Measurements from ENCODE around the gene TRIP12. TPM values are rescaled to one million over a fixed set of nuclear protein-coding genes. Genes with fewer than 3 reads are reported as not detected.

Gene TRIP12
- polyA plus RNA-seq, 1 of the 3 experiments (the other 2 are of a cell fraction), result 30.3 TPM

- TF ChIP-seq, protein P1, sequence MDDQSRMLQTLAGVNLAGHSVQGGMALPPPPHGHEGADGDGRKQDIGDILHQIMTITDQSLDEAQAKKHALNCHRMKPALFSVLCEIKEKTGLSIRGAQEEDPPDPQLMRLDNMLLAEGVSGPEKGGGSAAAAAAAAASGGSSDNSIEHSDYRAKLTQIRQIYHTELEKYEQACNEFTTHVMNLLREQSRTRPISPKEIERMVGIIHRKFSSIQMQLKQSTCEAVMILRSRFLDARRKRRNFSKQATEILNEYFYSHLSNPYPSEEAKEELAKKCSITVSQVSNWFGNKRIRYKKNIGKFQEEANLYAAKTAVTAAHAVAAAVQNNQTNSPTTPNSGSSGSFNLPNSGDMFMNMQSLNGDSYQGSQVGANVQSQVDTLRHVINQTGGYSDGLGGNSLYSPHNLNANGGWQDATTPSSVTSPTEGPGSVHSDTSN (IDR thresholded peaks at IDR 0.05), result peak; percentile 86
- TF ChIP-seq EZH2phosphoT487 (IDR thresholded peaks at IDR 0.05; ENCODE audit: borderline replicate concordance, low read depth) (no peak), SMC3 (IDR thresholded peaks at IDR 0.05; ENCODE audit: low read depth, low read length) (no peak), FOSL2 (IDR thresholded peaks at IDR 0.05; ENCODE audit: borderline replicate concordance, low read depth) (no peak), YY1 (IDR thresholded peaks at IDR 0.05; ENCODE audit: low read depth) (no peak), RXRA (IDR thresholded peaks at IDR 0.05; ENCODE audit: borderline replicate concordance, low read depth) (peak; percentile 73; the same call in 1 of the 2 replicates), RFX5 (IDR thresholded peaks at IDR 0.05; ENCODE audit: low read length) (no peak), USF1 (IDR thresholded peaks at IDR 0.05; ENCODE audit: borderline replicate concordance, low read depth) (no peak)
- TF ChIP-seq, protein P2, sequence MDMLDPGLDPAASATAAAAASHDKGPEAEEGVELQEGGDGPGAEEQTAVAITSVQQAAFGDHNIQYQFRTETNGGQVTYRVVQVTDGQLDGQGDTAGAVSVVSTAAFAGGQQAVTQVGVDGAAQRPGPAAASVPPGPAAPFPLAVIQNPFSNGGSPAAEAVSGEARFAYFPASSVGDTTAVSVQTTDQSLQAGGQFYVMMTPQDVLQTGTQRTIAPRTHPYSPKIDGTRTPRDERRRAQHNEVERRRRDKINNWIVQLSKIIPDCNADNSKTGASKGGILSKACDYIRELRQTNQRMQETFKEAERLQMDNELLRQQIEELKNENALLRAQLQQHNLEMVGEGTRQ (IDR thresholded peaks at IDR 0.05; ENCODE audit: borderline replicate concordance, low read depth, low read length), result no peak
- TF ChIP-seq, protein P3, sequence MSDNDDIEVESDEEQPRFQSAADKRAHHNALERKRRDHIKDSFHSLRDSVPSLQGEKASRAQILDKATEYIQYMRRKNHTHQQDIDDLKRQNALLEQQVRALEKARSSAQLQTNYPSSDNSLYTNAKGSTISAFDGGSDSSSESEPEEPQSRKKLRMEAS (IDR thresholded peaks at IDR 0.05; ENCODE audit: low read depth), result peak; percentile 29
Measured at GRCh38 chr2:229921892-229922448, at the start of gene TRIP12 (continued).

DNA sequence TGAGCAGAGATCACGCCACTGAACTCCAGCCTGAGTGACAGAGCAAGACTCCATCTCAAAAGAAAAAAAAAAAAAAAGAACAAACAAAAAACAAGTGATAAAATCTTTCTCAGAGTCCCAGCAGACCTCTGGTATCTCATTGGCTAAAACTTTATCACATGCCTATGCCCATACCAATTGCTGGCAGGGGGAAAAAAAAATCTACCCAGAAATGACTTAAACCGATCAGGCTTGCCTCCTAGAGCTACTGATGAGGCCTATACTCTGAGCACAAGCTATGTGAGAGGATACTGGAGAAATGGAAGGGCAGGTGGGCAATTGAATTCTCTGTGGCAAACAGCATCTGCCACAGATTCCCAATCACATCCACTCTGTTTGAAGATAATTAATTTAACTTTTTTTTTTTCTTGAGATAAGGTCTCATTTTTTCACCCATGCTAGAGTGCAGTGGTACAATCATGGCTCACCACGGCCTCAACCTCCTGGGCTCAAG lies 49.5 kb upstream of the TRIP12 start:
- no peak overlapping the region for H2AFZ ChIP-seq (ENCODE audit: low read depth)
- no peaks in the 10 kb centered on the region for H3K9me3 ChIP-seq
- H3K36me3 ChIP-seq (replicated peaks in 1 of 2; ENCODE audit: control insufficient read depth in 1 of 2, insufficient read depth in 2 of 2, low read length in 1 of 2), result no peaks in the 10 kb centered on the region
- H3K79me2 ChIP-seq (ENCODE audit: insufficient read depth), result no peaks in the 10 kb centered on the region
- no peak overlapping the region for H3K4me3 ChIP-seq (ENCODE audit: low read depth in 2 of 2, low read length in 1 of 2)
- H3K9ac ChIP-seq, result no peak overlapping the region
- 91% methylated on average over 3 of the region's 3 CpGs for WGBS (ENCODE audit: low lambda C conversion rate)
- TF ChIP-seq GATA2 (CRISPR knock-in tag; IDR thresholded peaks at IDR 0.05) (no peak), TAF1 (IDR thresholded peaks at IDR 0.05; ENCODE audit: borderline replicate concordance, low read depth, low read length) (no peak), ELF1 (IDR thresholded peaks at IDR 0.05) (no peak), FOXJ3 (CRISPR knock-in tag; IDR thresholded peaks at IDR 0.05) (no peak), FOXM1 (IDR thresholded peaks at IDR 0.05; ENCODE audit: low read depth) (no peak)
- H3K27ac ChIP-seq (ENCODE audit: low read depth in 2 of 2, low read length in 1 of 2), result no peak overlapping the region
- no peaks in the 10 kb centered on the region for H3F3A ChIP-seq (replicated peaks; ENCODE audit: insufficient read depth)
- peaks cover 0 to 5% of the 10 kb centered on the region in 2 experiments; a peak in 1 of 4 replicates for H3K4me1 ChIP-seq (ENCODE audit: control insufficient read depth in 1 of 2, insufficient read depth in 2 of 2, low read depth in 1 of 2, low read length in 1 of 2)
- POLR2A ChIA-PET, result no interaction called here
- DNase-seq, result peak; percentile 24
- CTCF ChIA-PET, result interaction anchor here (0.7 to 1.1 kb wide), 2 partner anchors 170 to 1016 kb away, joined by 3 to 4 read pairs; no protein-coding TSS in a partner anchor
- no peak overlapping the region for H3K4me2 ChIP-seq
- no peaks in the 10 kb centered on the region for H3K9me2 ChIP-seq
- no peaks in the 10 kb centered on the region for H3K27me3 ChIP-seq (ENCODE audit: insufficient read depth)
- no peaks in the 10 kb centered on the region for H4K20me1 ChIP-seq (ENCODE audit: insufficient read depth)

All from SK-N-SH (cell line).